Endothelial cell of umbilical vein (primary cell): ENCODE results near the gene HTT.

ENCODE experiments used
- JUN ChIP-seq: IDR thresholded peaks from 2 replicates; pipeline ENCODE4 v1.6.1; 2011; ENCODE audit warnings: borderline replicate concordance, low read depth; ENCODE audit not compliant: insufficient read length, insufficient read depth
- POLR2AphosphoS5 ChIP-seq: IDR thresholded peaks from 2 replicates; pipeline ENCODE4 v1.6.1; 2012; ENCODE audit warnings: low read depth, mild to moderate bottlenecking, control low read depth, low read length, moderate library complexity; ENCODE audit not compliant: insufficient read depth
- TF ChIP-seq, protein P1 (sequence below): IDR thresholded peaks from 2 replicates; pipeline ENCODE4 v1.6.1; 2011; ENCODE audit not compliant: insufficient read depth, insufficient read length
- TF ChIP-seq, protein P2 (sequence below), 2 donors: IDR thresholded peaks; 1 replicate in 1 of 2; 2 replicates in 1 of 2; pipeline ENCODE4 v1.5.1; 2011; ENCODE audit warnings: low read length in 2 of 2, mild to moderate bottlenecking in 2 of 2, moderate library complexity in 2 of 2, control low read depth in 1 of 2, inconsistent platforms in 1 of 2, low read depth in 1 of 2; ENCODE audit not compliant: insufficient read depth in 1 of 2; ENCODE audit errors: extremely low read depth in 1 of 2

GRCh38 chr4:3112609-3113469, 38.4 kb downstream of the HTT start:
- TF ChIP-seq JUN: no peak
- TF ChIP-seq, protein P1, sequence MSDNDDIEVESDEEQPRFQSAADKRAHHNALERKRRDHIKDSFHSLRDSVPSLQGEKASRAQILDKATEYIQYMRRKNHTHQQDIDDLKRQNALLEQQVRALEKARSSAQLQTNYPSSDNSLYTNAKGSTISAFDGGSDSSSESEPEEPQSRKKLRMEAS: no peak
- TF ChIP-seq, protein P2, sequence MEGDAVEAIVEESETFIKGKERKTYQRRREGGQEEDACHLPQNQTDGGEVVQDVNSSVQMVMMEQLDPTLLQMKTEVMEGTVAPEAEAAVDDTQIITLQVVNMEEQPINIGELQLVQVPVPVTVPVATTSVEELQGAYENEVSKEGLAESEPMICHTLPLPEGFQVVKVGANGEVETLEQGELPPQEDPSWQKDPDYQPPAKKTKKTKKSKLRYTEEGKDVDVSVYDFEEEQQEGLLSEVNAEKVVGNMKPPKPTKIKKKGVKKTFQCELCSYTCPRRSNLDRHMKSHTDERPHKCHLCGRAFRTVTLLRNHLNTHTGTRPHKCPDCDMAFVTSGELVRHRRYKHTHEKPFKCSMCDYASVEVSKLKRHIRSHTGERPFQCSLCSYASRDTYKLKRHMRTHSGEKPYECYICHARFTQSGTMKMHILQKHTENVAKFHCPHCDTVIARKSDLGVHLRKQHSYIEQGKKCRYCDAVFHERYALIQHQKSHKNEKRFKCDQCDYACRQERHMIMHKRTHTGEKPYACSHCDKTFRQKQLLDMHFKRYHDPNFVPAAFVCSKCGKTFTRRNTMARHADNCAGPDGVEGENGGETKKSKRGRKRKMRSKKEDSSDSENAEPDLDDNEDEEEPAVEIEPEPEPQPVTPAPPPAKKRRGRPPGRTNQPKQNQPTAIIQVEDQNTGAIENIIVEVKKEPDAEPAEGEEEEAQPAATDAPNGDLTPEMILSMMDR (IDR thresholded peaks at IDR 0.05; ENCODE audit: extremely low read depth in 1 of 2, insufficient read depth in 1 of 2, low read depth in 1 of 2, low read length in 2 of 2): no peak
- no peak for TF ChIP-seq POLR2AphosphoS5
